HEK293 (cell line): ENCODE measurements around the gene PRTN3.

Experiments
- CTCF ChIA-PET: fragments of 350-600 bp; formaldehyde crosslinking; extraction: SDS; loops from one replicate; lab custom pipeline; 2021; ENCODE audit warnings: antibody characterized with exemption; lab: Yijun Ruan, JAX
- POLR2A ChIA-PET: fragments of 300-600 bp; formaldehyde crosslinking; extraction: SDS; loops from one replicate; lab custom pipeline; 2020; ENCODE audit warnings: antibody characterized with exemption, inconsistent platforms; lab: Yijun Ruan, JAX
- H3K27ac ChIP-seq: fragments of 200-500 bp; sonication (Bioruptor generic); 2 replicates; pipeline ENCODE4 v1.5.1; 2014; ENCODE audit warnings: low read depth, low read length, control low read depth, inconsistent platforms; ENCODE audit errors: extremely low read depth
- H3K36me3 ChIP-seq, 2 experiments: fragments of 200-500 bp in 1 of 2; sonication (Bioruptor generic) in 1 of 2; 1 replicate in 1 of 2; 2 replicates in 1 of 2; pipeline ENCODE4 v1.5.1; 2014 to 2017; ENCODE audit warnings: inconsistent platforms in 2 of 2, low read length in 2 of 2; ENCODE audit not compliant: control insufficient read depth in 2 of 2, insufficient read depth in 1 of 2
- H3K4me1 ChIP-seq: fragments of 200-500 bp; sonication (Bioruptor generic); 2 replicates; pipeline ENCODE4 v1.5.1; 2014; ENCODE audit warnings: mild to moderate bottlenecking, low read length, inconsistent platforms; ENCODE audit not compliant: control insufficient read depth, insufficient read depth
- H3K4me3 ChIP-seq: 2 replicates; pipeline ENCODE4 v1.5.1; 2011; ENCODE audit warnings: low read depth, mild to moderate bottlenecking, control low read depth, low read length, moderate library complexity
- H3K9me3 ChIP-seq: fragments of 200-500 bp; sonication (Bioruptor generic); 2 replicates; pipeline ENCODE4 v1.5.1; 2014; ENCODE audit warnings: low read depth, low read length, inconsistent platforms; ENCODE audit not compliant: control insufficient read depth, insufficient read depth
- KLF1 ChIP-seq: fragments of 450-650 bp; formaldehyde crosslinking; IDR thresholded peaks from 2 replicates; pipeline ENCODE4 v1.5.1; 2016; ENCODE audit warnings: missing biosample characterization, missing genetic modification characterization
- KLF8 ChIP-seq: fragments of 450-650 bp; formaldehyde crosslinking; IDR thresholded peaks from 2 replicates; pipeline ENCODE4 v1.5.1; 2016; ENCODE audit warnings: missing biosample characterization, missing genetic modification characterization
- KLF9 ChIP-seq: fragments of 450-650 bp; formaldehyde crosslinking; IDR thresholded peaks from 2 replicates; pipeline ENCODE4 v1.5.1; 2016; ENCODE audit warnings: missing biosample characterization, missing genetic modification characterization, low read depth
- OSR2 ChIP-seq: fragments of 450-650 bp; formaldehyde crosslinking; IDR thresholded peaks from 2 replicates; pipeline ENCODE4 v1.5.1; 2016; ENCODE audit warnings: missing biosample characterization, missing genetic modification characterization
- PATZ1 ChIP-seq: fragments of 450-650 bp; formaldehyde crosslinking; IDR thresholded peaks from 2 replicates; pipeline ENCODE4 v1.5.1; 2016; ENCODE audit warnings: missing biosample characterization, missing genetic modification characterization
- PBX3 ChIP-seq: sonication (generic); formaldehyde crosslinking; IDR thresholded peaks from 2 replicates; pipeline ENCODE4 v1.8.1; 2022; ENCODE audit warnings: mild to moderate bottlenecking, moderate library complexity, missing genetic modification reagents
- SCRT2 ChIP-seq: fragments of 450-650 bp; formaldehyde crosslinking; IDR thresholded peaks from 2 replicates; pipeline ENCODE4 v1.5.1; 2016; ENCODE audit warnings: missing biosample characterization, missing genetic modification characterization
- YY1 ChIP-seq: fragments of 450-650 bp; formaldehyde crosslinking; IDR thresholded peaks from 2 replicates; pipeline ENCODE4 v1.5.1; 2018; ENCODE audit warnings: missing biosample characterization, missing genetic modification characterization
- ZBTB1 ChIP-seq: fragments of 450-650 bp; formaldehyde crosslinking; IDR thresholded peaks from 2 replicates; pipeline ENCODE4 v1.5.1; 2016; ENCODE audit warnings: missing biosample characterization, missing genetic modification characterization
- ZBTB8A ChIP-seq: fragments of 450-650 bp; formaldehyde crosslinking; IDR thresholded peaks from 2 replicates; pipeline ENCODE4 v1.5.1; 2016; ENCODE audit warnings: missing biosample characterization, missing genetic modification characterization
- ZFP41 ChIP-seq: fragments of 450-650 bp; formaldehyde crosslinking; IDR thresholded peaks from 2 replicates; pipeline ENCODE4 v1.5.1; 2016; ENCODE audit warnings: missing biosample characterization, missing genetic modification characterization, borderline replicate concordance
- ZNF146 ChIP-seq: fragments of 450-650 bp; formaldehyde crosslinking; IDR thresholded peaks from 2 replicates; pipeline ENCODE4 v1.5.1; 2016; ENCODE audit warnings: missing biosample characterization, missing genetic modification characterization
- ZNF174 ChIP-seq: fragments of 450-650 bp; formaldehyde crosslinking; IDR thresholded peaks from 2 replicates; pipeline ENCODE4 v1.5.0; 2017; ENCODE audit warnings: missing biosample characterization, mild to moderate bottlenecking, missing genetic modification characterization
- ZNF175 ChIP-seq: fragments of 450-650 bp; formaldehyde crosslinking; IDR thresholded peaks from 2 replicates; pipeline ENCODE4 v1.5.1; 2016; ENCODE audit warnings: missing biosample characterization, missing genetic modification characterization
- ZNF248 ChIP-seq: fragments of 450-650 bp; formaldehyde crosslinking; IDR thresholded peaks from 2 replicates; pipeline ENCODE4 v1.5.1; 2017; ENCODE audit warnings: missing biosample characterization, missing genetic modification characterization
- ZNF302 ChIP-seq: fragments of 450-650 bp; formaldehyde crosslinking; IDR thresholded peaks from 2 replicates; pipeline ENCODE4 v1.5.1; 2016; ENCODE audit warnings: missing biosample characterization, missing genetic modification characterization, low read depth
- ZNF362 ChIP-seq: fragments of 450-650 bp; formaldehyde crosslinking; IDR thresholded peaks from 2 replicates; pipeline ENCODE4 v1.5.1; 2016; ENCODE audit warnings: missing biosample characterization, missing genetic modification characterization
- ZNF37A ChIP-seq: fragments of 450-650 bp; IDR thresholded peaks from 2 replicates; pipeline ENCODE4 v1.5.1; 2018; ENCODE audit warnings: missing biosample characterization, missing genetic modification characterization
- ZNF394 ChIP-seq: fragments of 450-650 bp; formaldehyde crosslinking; IDR thresholded peaks from 2 replicates; pipeline ENCODE4 v1.5.1; 2016; ENCODE audit warnings: missing biosample characterization, missing genetic modification characterization, mild to moderate bottlenecking, moderate library complexity, borderline replicate concordance
- ZNF473 ChIP-seq: fragments of 450-650 bp; formaldehyde crosslinking; IDR thresholded peaks from 2 replicates; pipeline ENCODE4 v1.5.1; 2017; ENCODE audit warnings: missing biosample characterization, missing genetic modification characterization
- ZNF530 ChIP-seq: fragments of 450-650 bp; formaldehyde crosslinking; IDR thresholded peaks from 2 replicates; pipeline ENCODE4 v1.5.1; 2016; ENCODE audit warnings: low read depth, missing biosample characterization, missing genetic modification characterization
- ZNF596 ChIP-seq: fragments of 450-650 bp; IDR thresholded peaks from 2 replicates; pipeline ENCODE4 v1.5.0; 2018; ENCODE audit warnings: missing biosample characterization, mild to moderate bottlenecking, missing genetic modification characterization, moderate library complexity
- ZNF658 ChIP-seq: fragments of 450-650 bp; formaldehyde crosslinking; IDR thresholded peaks from 2 replicates; pipeline ENCODE4; 2016; ENCODE audit warnings: missing biosample characterization, missing genetic modification characterization
- ZNF76 ChIP-seq: fragments of 450-650 bp; formaldehyde crosslinking; IDR thresholded peaks from 2 replicates; pipeline ENCODE4; 2016; ENCODE audit warnings: low read depth, missing biosample characterization, missing genetic modification characterization, borderline replicate concordance
- ZNF768 ChIP-seq: fragments of 450-650 bp; formaldehyde crosslinking; IDR thresholded peaks from 2 replicates; pipeline ENCODE4 v1.5.1; 2018; ENCODE audit warnings: missing biosample characterization, mild to moderate bottlenecking, missing genetic modification characterization
- ZNF777 ChIP-seq: fragments of 450-650 bp; formaldehyde crosslinking; IDR thresholded peaks from 2 replicates; pipeline ENCODE4 v1.5.1; 2017; ENCODE audit warnings: missing biosample characterization, missing genetic modification characterization, borderline replicate concordance
- ZSCAN30 ChIP-seq: fragments of 450-650 bp; IDR thresholded peaks from 2 replicates; pipeline ENCODE4 v1.5.1; 2018; ENCODE audit warnings: missing biosample characterization, mild to moderate bottlenecking, missing genetic modification characterization, moderate library complexity

PRTN3 gene

GRCh38 chr19:887072-887471 lies 46.3 kb downstream of the PRTN3 start:
- no peak overlapping the region for H3K4me3 ChIP-seq
- H3K27ac ChIP-seq, result no peak overlapping the region
- no peaks in the 10 kb centered on the region for H3K9me3 ChIP-seq
- peaks cover 4 to 78% of the 10 kb centered on the region in 2 experiments; a peak in 2 of 3 replicates for H3K36me3 ChIP-seq
- TF ChIP-seq ZNF302 (tag by site-specific recombination) (no peak), ZNF362 (tag by site-specific recombination) (no peak), ZNF777 (tag by site-specific recombination) (no peak), ZNF175 (tag by site-specific recombination) (no peak), ZNF76 (tag by site-specific recombination) (no peak), ZNF248 (no peak)
- TF ChIP-seq, all 188 proteins: peak for 0
- no peaks in the 10 kb centered on the region for H3K4me1 ChIP-seq
- CTCF ChIA-PET, result no interaction called here
- POLR2A ChIA-PET, result no interaction called here

GRCh38 chr19:887599-887998 lies 46.8 kb downstream of the PRTN3 start:
- no peak for TF ChIP-seq ZBTB8A
- TF ChIP-seq ZNF146 (tag by site-specific recombination), result no peak
- no peak for TF ChIP-seq SCRT2 (tag by site-specific recombination)
- TF ChIP-seq ZNF37A (tag by site-specific recombination), result no peak
- POLR2A ChIA-PET, result no interaction called here
- Histone ChIP-seq H3K9me3 (no peaks in the 10 kb centered on the region), H3K4me3 (no peak overlapping the region), H3K36me3 (peaks cover 4 to 72% of the 10 kb centered on the region in 2 experiments; a peak in 2 of 3 replicates), H3K27ac (no peak overlapping the region), H3K4me1 (no peaks in the 10 kb centered on the region)
- CTCF ChIA-PET, result no interaction called here

- POLR2A ChIA-PET, result interaction anchor here (0.6 kb wide), 1 partner anchor 225 kb away, joined by 3 read pairs; no protein-coding TSS in a partner anchor
- H3K27ac ChIP-seq, result no peak overlapping the region
- peaks cover 4 to 61% of the 10 kb centered on the region in 2 experiments; a peak in 2 of 3 replicates for H3K36me3 ChIP-seq
Measured at GRCh38 chr19:888581-889385, 48.0 kb downstream of the PRTN3 start.

More at GRCh38 chr19:888581-889385, 48.0 kb downstream of the PRTN3 start:
- Histone ChIP-seq H3K9me3 (no peaks in the 10 kb centered on the region), H3K4me1 (no peaks in the 10 kb centered on the region), H3K4me3 (no peak overlapping the region)
- CTCF ChIA-PET, result no interaction called here
- TF ChIP-seq PATZ1 (tag by site-specific recombination), result no peak
- no peak for TF ChIP-seq ZNF174 (tag by site-specific recombination)
- TF ChIP-seq PBX3 (CRISPR knock-in tag), result no peak
- TF ChIP-seq ZNF473, result no peak
- TF ChIP-seq ZNF768 (tag by site-specific recombination), result no peak
- TF ChIP-seq KLF1 (tag by site-specific recombination), result peak; percentile 85
- peak; percentile 88 for TF ChIP-seq KLF8 (tag by site-specific recombination)
- peak; percentile 74 for TF ChIP-seq KLF9 (tag by site-specific recombination)
- TF ChIP-seq ZNF37A (tag by site-specific recombination), result no peak
- TF ChIP-seq ZBTB1, result no peak
- TF ChIP-seq ZFP41 (tag by site-specific recombination), result no peak
- TF ChIP-seq ZSCAN30 (tag by site-specific recombination), result peak; percentile 99
- no peak for TF ChIP-seq ZNF658
- no peak for TF ChIP-seq ZNF596
- no peak for TF ChIP-seq ZNF530 (tag by site-specific recombination)
- TF ChIP-seq ZNF394 (tag by site-specific recombination), result no peak
- TF ChIP-seq OSR2 (tag by site-specific recombination), result 0 out of 2 replicates have a peak, but pooled peaks have one; percentile 10
- TF ChIP-seq YY1, result no peak
